Activated naive CD8-positive, alpha-beta T cell treated with anti-CD3 and anti-CD28 coated beads, Interleukin-2, amount 10 ng/mL, durations not matched to agents 7 days and 5 days (primary cell): Measurements from ENCODE around the gene STXBP6. TPM values are rescaled to one million over a fixed set of nuclear protein-coding genes. Genes with fewer than 3 reads are reported as not detected.

Experiments
- ATAC-seq: fragments of 150-1000 bp; cut with Tn5 transposase; one replicate; pipeline ENCODE4 v1.10.0; 2021; ENCODE audit warnings: low read depth, moderate library complexity
- POLR2A ChIA-PET: fragments of 350-600 bp; sonication (Branson Sonifier 250); formaldehyde crosslinking; loops from one replicate; lab custom pipeline; 2021; ENCODE audit warnings: antibody characterized with exemption; lab: Charles Lee
- DNase-seq: peaks from one replicate; pipeline ENCODE4 v3.0.0; 2021
- H3K27ac Mint-ChIP-seq: one replicate; pipeline ENCODE4 v1.8.0; 2022; ENCODE audit warnings: mild to moderate bottlenecking, mixed read lengths
- H3K27me3 Mint-ChIP-seq: one replicate; pipeline ENCODE4 v1.8.0; 2022; ENCODE audit warnings: mild to moderate bottlenecking, moderate library complexity, mixed read lengths
- H3K36me3 Mint-ChIP-seq: one replicate; pipeline ENCODE4 v1.8.0; 2021; ENCODE audit warnings: mild to moderate bottlenecking, mixed read lengths
- H3K4me1 Mint-ChIP-seq: one replicate; pipeline ENCODE4 v1.8.0; 2021; ENCODE audit warnings: mixed read lengths
- H3K4me3 Mint-ChIP-seq: one replicate; pipeline ENCODE4 v1.8.0; 2022; ENCODE audit warnings: mild to moderate bottlenecking, moderate library complexity, mixed read lengths
- H3K9me3 Mint-ChIP-seq: one replicate; pipeline ENCODE4 v1.8.0; 2021; ENCODE audit warnings: mixed read lengths
- total RNA-seq, 2 experiments: library from RNA; stranded (reverse); gene quantifications; one replicate each; pipeline ENCODE4 v1.2.3, GENCODE V29; 2021

Gene STXBP6
- total RNA-seq, 2 experiments from 2014 or later: not detected

DNA sequence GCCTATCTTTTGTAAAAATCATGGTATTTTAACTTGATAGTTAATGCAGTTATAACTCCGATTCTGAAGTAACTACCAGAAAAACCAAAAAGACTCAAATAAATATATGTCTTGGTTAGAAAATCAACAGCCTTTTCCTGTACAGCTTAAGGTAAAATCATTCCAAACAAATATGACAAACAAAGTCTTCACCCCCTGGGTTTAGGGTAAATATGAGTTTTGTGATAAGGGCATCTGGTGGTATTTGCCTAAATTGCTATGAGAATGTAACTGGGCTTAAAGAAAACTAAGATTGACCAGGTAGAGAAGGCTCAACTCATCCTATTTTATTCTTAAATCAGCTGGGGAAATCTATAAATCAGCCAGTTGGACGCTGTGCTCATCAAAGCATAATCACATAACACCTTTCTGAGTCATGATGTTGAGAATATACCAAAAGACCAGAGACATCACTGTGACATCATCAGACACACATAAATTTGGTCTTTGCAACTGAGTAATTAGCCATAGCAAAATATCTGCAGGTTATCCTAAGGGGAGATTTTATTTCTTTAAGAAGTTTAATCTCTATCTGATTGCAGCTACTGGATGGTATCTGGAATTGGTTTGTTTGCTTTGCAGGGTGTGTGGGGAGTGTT lies 133.9 kb downstream of the STXBP6 start:
- Mint-ChIP-seq H3K27ac (no peak overlapping the region), H3K27me3 (peaks cover 23% of the 10 kb centered on the region), H3K4me1 (no peaks in the 10 kb centered on the region), H3K36me3 (no peaks in the 10 kb centered on the region), H3K4me3 (no peak overlapping the region), H3K9me3 (no peaks in the 10 kb centered on the region)
- POLR2A ChIA-PET: no interaction called here
- ATAC-seq (no peak), DNase-seq (no peak)

DNA sequence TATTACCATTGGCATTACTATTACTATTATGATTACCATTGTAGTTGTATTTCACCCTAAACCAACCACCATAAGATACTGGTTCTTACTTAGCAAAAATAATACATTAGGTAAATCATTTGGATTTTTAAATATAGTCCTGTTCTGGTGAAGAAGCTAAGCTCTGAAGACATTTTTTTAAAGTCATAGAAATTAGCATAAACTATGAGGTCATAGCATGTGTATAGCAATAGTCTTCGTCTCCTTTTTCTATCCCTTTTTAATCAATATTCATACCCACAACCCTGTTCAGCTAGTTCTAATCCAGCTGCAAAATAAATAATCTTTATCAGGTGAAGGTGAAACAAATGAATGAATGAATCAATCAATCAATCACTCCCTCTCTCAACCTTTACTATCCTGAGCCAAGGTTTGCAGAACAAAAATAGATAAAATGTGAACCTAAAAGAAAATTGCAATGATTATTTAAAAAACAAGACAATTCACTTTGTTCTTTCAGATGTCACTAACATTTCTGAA lies 134.5 kb downstream of the STXBP6 start:
- Mint-ChIP-seq H3K4me1 (no peaks in the 10 kb centered on the region), H3K27ac (no peak overlapping the region), H3K9me3 (no peaks in the 10 kb centered on the region), H3K4me3 (no peak overlapping the region), H3K27me3 (peaks cover 25% of the 10 kb centered on the region), H3K36me3 (no peaks in the 10 kb centered on the region)
- no peak for ATAC-seq
- POLR2A ChIA-PET: no interaction called here
- no peak for DNase-seq

DNA sequence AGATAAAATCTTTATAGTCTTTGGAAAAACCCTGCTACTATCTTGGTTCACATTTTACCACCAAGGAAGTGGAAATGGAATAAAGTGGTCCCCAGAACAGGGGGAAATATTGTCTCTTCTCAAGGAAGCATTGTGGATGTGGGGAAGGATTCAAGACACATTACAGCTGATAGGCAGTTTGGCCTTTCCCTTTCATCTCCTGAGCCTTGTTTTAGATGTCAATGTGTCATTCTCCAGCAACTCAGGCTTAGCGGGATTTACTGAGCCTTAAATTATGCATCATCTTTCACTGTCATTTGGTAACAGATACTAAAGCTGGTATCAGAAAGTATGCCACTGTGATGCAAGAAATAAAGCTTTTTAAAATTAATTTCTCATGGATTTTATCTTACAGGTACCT lies 136.2 kb downstream of the STXBP6 start:
- DNase-seq (no peak), ATAC-seq (no peak)
- no peak overlapping the region for H3K27ac Mint-ChIP-seq
- H3K36me3 Mint-ChIP-seq: no peaks in the 10 kb centered on the region
- H3K4me1 Mint-ChIP-seq: no peaks in the 10 kb centered on the region
- H3K27me3 Mint-ChIP-seq: peaks cover 25% of the 10 kb centered on the region
- no peak overlapping the region for H3K4me3 Mint-ChIP-seq
- POLR2A ChIA-PET: no interaction called here
- H3K9me3 Mint-ChIP-seq: no peaks in the 10 kb centered on the region

DNA sequence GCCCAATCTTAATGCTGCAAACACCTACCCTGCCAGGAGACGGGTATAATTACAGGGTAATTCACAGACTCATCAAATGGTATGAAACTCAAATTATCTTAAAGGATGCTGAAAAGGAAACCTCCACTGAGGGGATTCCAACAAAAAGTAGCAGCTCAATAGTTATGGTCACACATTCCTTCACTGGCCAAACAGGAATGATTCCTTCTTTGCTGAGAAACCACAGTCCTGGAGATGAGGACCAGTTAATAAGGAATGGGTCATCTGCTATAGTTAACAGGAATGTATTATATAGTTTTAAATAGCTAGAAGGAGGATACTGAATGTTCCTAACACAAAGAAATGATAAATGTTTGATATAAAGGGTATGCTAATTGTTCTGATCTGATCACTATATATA lies 136.9 kb downstream of the STXBP6 start:
- H3K27ac Mint-ChIP-seq: no peak overlapping the region
- peaks cover 24% of the 10 kb centered on the region for H3K27me3 Mint-ChIP-seq
- no peaks in the 10 kb centered on the region for H3K36me3 Mint-ChIP-seq
- POLR2A ChIA-PET: no interaction called here
- ATAC-seq: no peak
- no peak overlapping the region for H3K4me3 Mint-ChIP-seq
- no peaks in the 10 kb centered on the region for H3K4me1 Mint-ChIP-seq
- H3K9me3 Mint-ChIP-seq: no peaks in the 10 kb centered on the region
- DNase-seq: no peak

DNA sequence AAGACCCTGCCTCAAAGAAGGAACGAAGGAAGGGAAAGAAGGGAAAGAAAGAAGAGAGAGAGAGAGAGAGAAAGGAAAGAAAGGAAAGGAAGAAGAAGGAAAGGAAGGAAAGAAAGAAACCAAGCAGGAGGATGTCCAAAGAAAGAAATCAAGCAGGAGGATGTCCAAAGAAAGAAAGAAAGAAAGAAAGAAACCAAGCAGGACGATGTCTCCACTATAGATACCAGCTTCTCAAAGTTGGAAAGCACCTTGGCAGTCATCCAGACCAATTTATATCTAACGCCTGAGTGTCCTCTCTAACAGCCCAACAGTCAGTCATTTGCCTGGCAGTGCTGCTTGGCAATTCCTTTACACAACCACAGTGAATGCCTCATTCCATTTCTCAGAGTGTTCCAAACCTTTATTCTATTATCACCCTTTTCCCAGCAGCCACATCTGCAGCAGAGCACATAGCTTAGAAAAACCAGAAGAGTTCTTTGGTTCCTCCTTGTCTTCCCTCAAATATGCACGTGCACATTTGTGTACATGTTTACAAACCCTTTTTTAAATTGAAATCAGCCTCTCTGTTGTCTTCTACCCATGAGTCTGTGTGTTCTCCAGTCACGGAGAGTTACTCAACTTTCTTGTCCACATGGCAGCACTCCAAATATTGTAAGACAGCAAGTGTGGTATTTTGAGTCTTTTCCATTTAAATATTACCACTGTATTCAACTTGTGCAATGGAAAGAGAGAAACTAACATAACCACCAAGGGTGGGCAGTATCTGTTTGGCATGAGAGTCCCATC lies 138.4 kb downstream of the STXBP6 start:
- H3K4me3 Mint-ChIP-seq: no peak overlapping the region
- no peaks in the 10 kb centered on the region for H3K36me3 Mint-ChIP-seq
- DNase-seq: no peak
- POLR2A ChIA-PET: no interaction called here
- H3K27me3 Mint-ChIP-seq: peaks cover 19% of the 10 kb centered on the region
- no peaks in the 10 kb centered on the region for H3K9me3 Mint-ChIP-seq
- no peak overlapping the region for H3K27ac Mint-ChIP-seq
- ATAC-seq: no peak
- no peaks in the 10 kb centered on the region for H3K4me1 Mint-ChIP-seq

DNA sequence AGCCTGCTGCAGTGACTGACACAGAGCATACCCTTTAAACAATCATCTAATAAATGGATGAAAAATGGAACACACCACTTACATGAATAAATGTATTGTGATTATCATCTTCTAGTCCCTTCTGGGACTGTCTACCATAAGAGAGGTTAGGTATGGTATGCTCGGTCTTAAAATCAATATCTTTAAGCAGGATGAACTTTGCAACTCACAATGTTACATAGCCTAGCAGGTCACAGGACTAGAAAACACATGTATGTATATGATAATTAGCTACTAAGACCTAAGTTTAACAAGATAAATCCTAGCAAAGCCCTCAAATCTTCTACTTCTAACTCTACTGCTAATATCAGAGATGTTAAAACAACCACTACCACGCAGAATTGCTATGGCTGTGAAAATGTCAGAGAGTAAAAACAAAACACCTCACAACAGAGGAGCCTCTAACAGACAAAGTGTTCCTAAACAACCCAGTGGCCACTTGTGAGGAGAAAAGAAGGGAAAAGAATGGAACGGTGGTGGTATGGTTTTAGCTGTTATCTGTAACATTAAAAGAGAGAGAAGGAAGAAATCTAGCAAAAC lies 139.4 kb downstream of the STXBP6 start:
- Mint-ChIP-seq H3K27ac (no peak overlapping the region), H3K4me3 (no peak overlapping the region), H3K9me3 (no peaks in the 10 kb centered on the region), H3K27me3 (peaks cover 16% of the 10 kb centered on the region), H3K4me1 (no peaks in the 10 kb centered on the region), H3K36me3 (no peaks in the 10 kb centered on the region)
- POLR2A ChIA-PET: no interaction called here
- ATAC-seq (no peak), DNase-seq (no peak)

DNA sequence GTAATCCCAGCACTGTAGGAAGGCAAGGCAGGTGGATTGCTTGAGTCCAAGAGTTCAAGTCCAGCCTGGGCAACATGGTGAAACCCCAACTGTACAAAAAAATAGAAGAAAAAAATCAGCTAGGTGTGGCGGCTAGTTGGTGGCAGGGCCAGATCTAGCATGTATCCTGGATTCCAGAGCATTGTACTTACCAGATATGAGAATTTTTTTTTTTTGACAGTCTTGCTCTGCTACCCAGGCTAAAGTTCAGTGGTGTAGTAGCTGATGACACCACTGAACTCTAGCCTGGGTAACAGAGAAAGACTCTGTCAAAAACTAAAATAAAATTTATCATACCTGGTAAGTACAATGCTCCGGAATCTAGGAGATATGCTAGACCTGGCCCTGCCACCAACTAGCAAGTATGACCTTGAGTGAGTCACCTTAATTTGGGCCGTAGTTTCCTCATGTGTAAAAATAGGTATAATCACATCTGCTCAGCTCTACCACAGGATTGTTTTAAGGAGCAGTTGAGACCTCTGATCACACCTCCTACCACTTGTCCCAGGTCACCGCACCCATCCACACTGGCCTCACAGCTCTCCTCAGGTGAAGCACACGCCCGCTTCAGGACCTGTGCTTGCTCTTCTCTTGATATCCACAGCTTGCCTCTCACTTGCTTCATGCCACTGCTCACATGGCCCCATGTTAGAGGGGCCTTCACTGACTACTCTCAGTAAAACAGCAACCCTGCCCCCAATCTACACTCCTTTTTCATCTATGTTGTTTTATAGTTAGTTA lies 140.2 kb downstream of the STXBP6 start:
- Mint-ChIP-seq H3K27me3 (peaks cover 19% of the 10 kb centered on the region), H3K36me3 (no peaks in the 10 kb centered on the region), H3K4me3 (no peak overlapping the region), H3K4me1 (no peaks in the 10 kb centered on the region), H3K9me3 (no peaks in the 10 kb centered on the region), H3K27ac (no peak overlapping the region)
- ATAC-seq (no peak), DNase-seq (no peak)
- POLR2A ChIA-PET: no interaction called here

DNA sequence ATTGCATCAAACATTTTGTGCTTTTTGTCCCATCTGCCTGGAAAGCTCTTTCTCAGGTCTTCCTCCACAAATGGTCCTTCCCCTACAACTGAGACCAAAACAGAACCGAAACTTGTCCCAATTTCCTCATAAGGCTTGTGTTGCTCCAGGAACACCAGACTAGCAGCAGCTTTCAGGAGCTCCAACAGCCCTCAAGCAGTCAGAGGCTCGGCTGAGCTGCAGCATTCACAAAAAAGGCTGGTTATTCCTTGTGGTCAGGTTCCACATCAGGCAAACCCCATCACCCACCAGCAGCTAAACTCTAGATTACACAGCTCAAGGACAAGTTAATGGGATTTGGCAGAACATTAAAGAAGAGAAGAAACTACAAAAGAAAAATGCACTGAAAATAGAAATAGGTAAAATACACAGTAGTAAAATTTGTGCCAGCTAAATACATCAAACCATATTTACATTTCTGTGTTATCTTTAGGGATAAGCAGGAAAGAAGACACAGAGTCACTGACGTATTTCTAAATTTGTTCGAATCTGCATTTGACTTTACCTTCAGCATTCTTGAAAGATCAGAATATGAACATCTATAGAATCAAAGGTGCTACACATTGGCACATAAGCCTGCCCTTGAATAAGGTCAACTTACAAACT lies 141.2 kb downstream of the STXBP6 start:
- H3K4me1 Mint-ChIP-seq: no peaks in the 10 kb centered on the region
- H3K36me3 Mint-ChIP-seq: no peaks in the 10 kb centered on the region
- peaks cover 16% of the 10 kb centered on the region for H3K27me3 Mint-ChIP-seq
- no peak overlapping the region for H3K4me3 Mint-ChIP-seq
- DNase-seq: no peak
- ATAC-seq: no peak
- POLR2A ChIA-PET: no interaction called here
- H3K27ac Mint-ChIP-seq: no peak overlapping the region
- no peaks in the 10 kb centered on the region for H3K9me3 Mint-ChIP-seq

DNA sequence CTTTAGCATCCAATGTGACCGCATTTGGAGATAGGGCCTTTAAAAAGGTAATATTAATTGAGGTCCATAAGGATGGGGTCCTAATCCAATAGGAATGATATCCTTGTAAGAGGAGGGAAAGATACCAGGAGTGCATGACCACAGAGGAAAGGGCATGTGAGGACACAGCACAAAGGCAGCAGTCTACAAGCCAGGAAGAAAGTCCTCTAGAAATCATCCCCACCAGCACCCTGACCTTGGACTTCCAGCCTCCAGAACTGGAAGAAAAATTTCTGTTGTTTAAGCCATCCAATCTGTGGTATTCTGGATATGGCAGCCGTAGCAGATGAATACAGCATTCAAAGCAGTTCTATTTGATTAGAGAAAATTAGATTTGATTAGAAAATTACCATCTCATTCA lies 145.4 kb downstream of the STXBP6 start:
- Mint-ChIP-seq H3K36me3 (no peaks in the 10 kb centered on the region), H3K4me1 (no peaks in the 10 kb centered on the region), H3K9me3 (no peaks in the 10 kb centered on the region), H3K27ac (no peak overlapping the region), H3K27me3 (peaks cover 18% of the 10 kb centered on the region), H3K4me3 (no peak overlapping the region)
- DNase-seq: no peak
- ATAC-seq: no peak
- POLR2A ChIA-PET: no interaction called here

DNA sequence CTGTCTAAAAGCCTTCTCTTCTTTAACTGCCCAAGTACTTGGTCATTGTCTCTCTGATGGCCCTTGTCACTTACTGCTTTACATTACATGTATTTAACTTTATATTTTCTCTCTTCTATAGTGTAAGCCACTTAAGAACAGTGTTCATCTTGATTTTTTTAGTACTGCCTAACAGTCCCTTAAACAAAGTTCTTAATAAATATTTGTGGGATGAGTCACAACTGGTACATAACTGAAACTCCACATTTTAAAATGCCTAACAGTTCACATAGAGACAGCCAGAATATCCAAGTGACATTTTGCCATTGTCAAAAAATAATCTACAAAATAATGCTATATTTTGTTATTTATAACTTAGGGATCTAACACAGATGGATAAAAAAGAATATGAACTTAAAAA lies 146.6 kb downstream of the STXBP6 start:
- no peak overlapping the region for H3K4me3 Mint-ChIP-seq

DNA sequence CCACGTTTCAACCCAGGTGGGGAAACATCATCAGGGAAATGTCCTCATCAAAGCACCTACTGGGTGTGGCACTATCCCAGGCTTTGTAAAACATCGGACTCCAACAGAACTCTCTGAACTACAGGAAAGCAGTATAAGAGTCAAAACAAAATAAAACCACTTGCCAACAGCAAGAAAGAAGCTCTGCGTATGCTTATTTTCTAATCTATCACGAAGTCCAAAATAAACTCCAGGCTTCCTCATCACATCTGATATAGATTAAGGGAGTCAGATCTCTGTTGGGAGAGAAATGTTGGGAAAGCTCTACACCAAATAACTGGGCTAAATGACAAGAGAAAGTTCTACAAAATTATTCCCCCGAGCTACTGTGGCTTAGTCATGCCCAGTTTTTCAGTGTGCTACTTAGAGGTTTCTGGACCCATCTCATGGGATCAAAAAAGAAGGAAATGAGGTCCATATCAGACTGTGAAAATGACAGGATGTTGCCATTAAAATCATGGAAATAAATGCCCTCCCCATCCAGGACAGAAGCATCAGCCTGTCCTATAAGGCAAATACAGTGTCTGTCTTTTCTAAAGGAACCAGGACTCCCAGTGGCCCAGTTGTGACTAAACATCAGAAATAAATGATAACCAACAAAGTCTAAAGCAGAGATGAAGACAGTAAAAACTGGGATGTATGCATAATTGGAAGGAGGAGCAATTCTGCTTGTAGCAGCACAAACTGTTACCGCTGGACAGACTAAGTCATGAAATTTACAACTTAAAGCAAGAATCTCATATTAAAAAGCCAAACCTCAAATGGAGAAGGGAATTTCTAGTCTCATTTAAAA lies 149.5 kb downstream of the STXBP6 start:
- Mint-ChIP-seq H3K27me3 (peaks cover 15% of the 10 kb centered on the region), H3K9me3 (no peaks in the 10 kb centered on the region), H3K36me3 (no peaks in the 10 kb centered on the region), H3K27ac (no peak overlapping the region), H3K4me1 (no peaks in the 10 kb centered on the region), H3K4me3 (no peak overlapping the region)
- POLR2A ChIA-PET: no interaction called here
- DNase-seq: no peak
- no peak for ATAC-seq

More for the DNA sequence above, 146.6 kb downstream of the STXBP6 start:
- Mint-ChIP-seq H3K27me3 (peaks cover 18% of the 10 kb centered on the region), H3K4me1 (no peaks in the 10 kb centered on the region), H3K36me3 (no peaks in the 10 kb centered on the region), H3K27ac (no peak overlapping the region), H3K9me3 (no peaks in the 10 kb centered on the region)
- DNase-seq (no peak), ATAC-seq (no peak)
- POLR2A ChIA-PET: no interaction called here

DNA sequence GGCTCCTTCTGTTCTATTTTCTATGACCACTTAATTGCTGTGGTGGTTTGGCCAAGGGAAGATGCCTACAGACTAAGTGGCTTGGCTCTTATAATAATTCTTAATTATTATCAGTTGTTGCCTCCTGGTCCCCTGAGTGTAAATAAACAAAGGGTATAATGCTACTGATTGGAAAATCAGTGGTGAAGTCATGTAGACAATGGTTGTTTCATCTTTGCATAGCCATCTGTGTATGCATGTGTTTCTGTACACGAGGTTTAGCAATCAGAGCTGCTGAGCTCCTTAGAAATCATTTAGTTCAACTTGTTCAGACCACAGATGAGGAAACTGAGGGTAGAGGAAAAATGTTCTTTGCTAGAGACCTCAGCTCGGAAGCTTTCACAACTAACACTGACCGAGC lies 152.2 kb downstream of the STXBP6 start:
- Mint-ChIP-seq H3K27me3 (peaks cover 10% of the 10 kb centered on the region), H3K4me3 (no peak overlapping the region), H3K4me1 (no peaks in the 10 kb centered on the region), H3K9me3 (no peaks in the 10 kb centered on the region), H3K36me3 (no peaks in the 10 kb centered on the region), H3K27ac (no peak overlapping the region)
- no peak for ATAC-seq
- DNase-seq: no peak
- POLR2A ChIA-PET: no interaction called here
